Glutamatergic neuron (in vitro differentiated cells): ENCODE results near the gene ASTN2. TPM values are rescaled to one million over a fixed set of nuclear protein-coding genes. Genes with fewer than 3 reads are reported as not detected.
"Not testable (repeated sequence)": the region's sequence is repeated elsewhere in the genome, so short reads cannot be mapped to it uniquely, and the experiment has no call there.

Experiments
- DNase-seq: peaks from one replicate; pipeline ENCODE4 v3.0.0; 2022
- H3K27ac Mint-ChIP-seq: one replicate; pipeline ENCODE4 v1.8.0; 2020; ENCODE audit warnings: mild to moderate bottlenecking, mixed read lengths, inconsistent platforms; ENCODE audit not compliant: unreplicated experiment
- H3K27me3 Mint-ChIP-seq: one replicate; pipeline ENCODE4 v1.8.0; 2020; ENCODE audit warnings: mild to moderate bottlenecking, moderate library complexity, mixed read lengths, inconsistent platforms; ENCODE audit not compliant: unreplicated experiment
- H3K36me3 Mint-ChIP-seq: one replicate; pipeline ENCODE4 v1.8.0; 2020; ENCODE audit warnings: mild to moderate bottlenecking, mixed read lengths, inconsistent platforms; ENCODE audit not compliant: unreplicated experiment
- H3K4me1 Mint-ChIP-seq: one replicate; pipeline ENCODE4 v1.8.0; 2020; ENCODE audit warnings: mild to moderate bottlenecking, low read depth, mixed read lengths, inconsistent platforms; ENCODE audit not compliant: unreplicated experiment
- H3K4me3 Mint-ChIP-seq: one replicate; pipeline ENCODE4 v1.8.0; 2020; ENCODE audit warnings: mild to moderate bottlenecking, mixed read lengths, inconsistent platforms; ENCODE audit not compliant: unreplicated experiment
- H3K9me3 Mint-ChIP-seq: one replicate; pipeline ENCODE4 v1.8.0; 2020; ENCODE audit warnings: mild to moderate bottlenecking, moderate library complexity, mixed read lengths, inconsistent platforms; ENCODE audit not compliant: unreplicated experiment
- CTCF ChIP-seq: fragments of 200-600 bp; sonication (generic); IDR thresholded peaks from one replicate; pipeline ENCODE4 v1.5.0; 2021; ENCODE audit not compliant: partially characterized antibody, unreplicated experiment
- total RNA-seq: library from RNA; stranded (reverse); fragmentation: NEBNext Ultra II Directional; extraction: Animal tissue kit (Norgen Biotek cat#: 25700); gene quantifications from one replicate; pipeline ENCODE4 v1.2.1, GENCODE V29; 2021; ENCODE audit not compliant: unreplicated experiment

Gene ASTN2
- total RNA-seq, 1 donor from 2014 or later: 134 TPM

GRCh38 chr9:116928884-116929283 lies 486.0 kb downstream of the ASTN2 start:
- DNase-seq: no peak
- no peak for TF ChIP-seq CTCF
- H3K9me3 Mint-ChIP-seq: peaks cover 6% of the 10 kb centered on the region
- no peak overlapping the region for H3K27ac Mint-ChIP-seq
- H3K27me3 Mint-ChIP-seq: peaks cover 5% of the 10 kb centered on the region
- no peak overlapping the region for H3K4me3 Mint-ChIP-seq
- peaks cover 8% of the 10 kb centered on the region for H3K4me1 Mint-ChIP-seq
- H3K36me3 Mint-ChIP-seq: no peaks in the 10 kb centered on the region

GRCh38 chr9:116928289-116928688 lies 486.6 kb downstream of the ASTN2 start:
- DNase-seq: no peak
- Mint-ChIP-seq H3K9me3 (peaks cover 6% of the 10 kb centered on the region), H3K27me3 (peaks cover 5% of the 10 kb centered on the region), H3K4me1 (peaks cover 8% of the 10 kb centered on the region), H3K4me3 (no peak overlapping the region), H3K27ac (no peak overlapping the region), H3K36me3 (no peaks in the 10 kb centered on the region)
- no peak for TF ChIP-seq CTCF

- Mint-ChIP-seq H3K4me1 (peaks cover 8% of the 10 kb centered on the region), H3K27ac (no peak overlapping the region), H3K4me3 (no peak overlapping the region), H3K27me3 (peaks cover 5% of the 10 kb centered on the region), H3K9me3 (peaks cover 6% of the 10 kb centered on the region), H3K36me3 (no peaks in the 10 kb centered on the region)
- TF ChIP-seq CTCF: no peak
- DNase-seq: no peak
These were observed 487.1 kb downstream of the ASTN2 start for GRCh38 chr9:116927726-116928125.

GRCh38 chr9:116925121-116925520 lies 489.7 kb downstream of the ASTN2 start:
- peaks cover 8% of the 10 kb centered on the region for H3K9me3 Mint-ChIP-seq
- H3K27me3 Mint-ChIP-seq: peaks cover 5% of the 10 kb centered on the region
- no peak overlapping the region for H3K27ac Mint-ChIP-seq
- no peak for DNase-seq
- H3K4me3 Mint-ChIP-seq: no peak overlapping the region
- TF ChIP-seq CTCF: no peak
- no peaks in the 10 kb centered on the region for H3K36me3 Mint-ChIP-seq
- peaks cover 6% of the 10 kb centered on the region for H3K4me1 Mint-ChIP-seq

GRCh38 chr9:116924462-116925110 lies 490.3 kb downstream of the ASTN2 start:
- TF ChIP-seq CTCF: no peak
- Mint-ChIP-seq H3K27me3 (peaks cover 5% of the 10 kb centered on the region), H3K36me3 (no peaks in the 10 kb centered on the region), H3K4me1 (peaks cover 3% of the 10 kb centered on the region), H3K27ac (no peak overlapping the region), H3K4me3 (no peak overlapping the region), H3K9me3 (peaks cover 5% of the 10 kb centered on the region)
- DNase-seq: no peak

GRCh38 chr9:116917895-116918508 lies 496.9 kb downstream of the ASTN2 start:
- not testable (repeated sequence) for H3K4me1 Mint-ChIP-seq, DNase-seq, H3K27ac Mint-ChIP-seq, H3K27me3 Mint-ChIP-seq, H3K9me3 Mint-ChIP-seq, H3K4me3 Mint-ChIP-seq, H3K36me3 Mint-ChIP-seq
